ENCODE data around the gene NTHL1. TPM values are rescaled to one million over a fixed set of nuclear protein-coding genes. Genes with fewer than 3 reads are reported as not detected.

NTHL1 gene
- total and polyA plus RNA-seq, 2 of the 13 experiments (the other 11 are each of a cell fraction or from before 2014, with no cell fraction given), result 47.5 to 64.9 TPM

DNA sequence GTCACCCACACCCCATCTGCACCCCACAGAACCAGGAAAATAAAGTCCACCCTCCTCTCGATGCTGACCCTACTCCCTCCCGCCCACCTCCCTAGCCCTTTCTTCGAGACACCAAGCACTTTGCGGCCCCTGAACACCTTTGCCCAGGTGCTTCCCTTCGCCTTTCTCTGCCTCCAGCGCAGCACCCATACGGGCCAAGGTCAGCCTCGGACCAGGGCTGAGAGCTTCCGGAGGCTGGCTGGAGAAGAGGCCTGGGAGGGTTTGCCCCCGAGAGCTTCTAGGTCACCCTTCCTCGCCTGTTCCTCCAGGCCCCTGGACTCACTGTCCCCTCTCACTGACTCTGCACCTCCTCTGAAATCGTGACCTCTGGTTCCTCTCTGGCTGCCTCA is 23.6 kb downstream of the NTHL1 start:
- CTCF ChIA-PET (ENCODE audit: low intra/inter-chr PET ratio, low total read pairs), result interaction anchor here (1.8 to 1.9 kb wide), 2 partner anchors 23 to 32 kb away, joined by 7 to 15 read pairs; partner anchors contain the start of genes NTHL1 and TSC2
- no peak for FAIRE-seq
- TF ChIP-seq, protein P1, sequence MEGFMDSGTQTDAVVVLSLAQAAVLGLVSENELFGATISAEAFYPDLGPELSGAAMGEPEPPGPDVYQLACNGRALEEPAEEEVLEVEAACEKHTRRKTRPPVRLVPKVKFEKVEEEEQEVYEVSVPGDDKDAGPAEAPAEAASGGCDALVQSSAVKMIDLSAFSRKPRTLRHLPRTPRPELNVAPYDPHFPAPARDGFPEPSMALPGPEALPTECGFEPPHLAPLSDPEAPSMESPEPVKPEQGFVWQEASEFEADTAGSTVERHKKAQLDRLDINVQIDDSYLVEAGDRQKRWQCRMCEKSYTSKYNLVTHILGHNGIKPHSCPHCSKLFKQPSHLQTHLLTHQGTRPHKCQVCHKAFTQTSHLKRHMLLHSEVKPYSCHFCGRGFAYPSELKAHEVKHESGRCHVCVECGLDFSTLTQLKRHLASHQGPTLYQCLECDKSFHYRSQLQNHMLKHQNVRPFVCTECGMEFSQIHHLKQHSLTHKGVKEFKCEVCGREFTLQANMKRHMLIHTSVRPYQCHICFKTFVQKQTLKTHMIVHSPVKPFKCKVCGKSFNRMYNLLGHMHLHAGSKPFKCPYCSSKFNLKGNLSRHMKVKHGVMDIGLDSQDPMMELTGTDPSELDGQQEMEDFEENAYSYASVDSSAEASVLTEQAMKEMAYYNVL (CRISPR knock-in tag; IDR thresholded peaks at IDR 0.05; ENCODE audit: borderline replicate concordance), result 0 out of 2 replicates have a peak, but pooled peaks have one; percentile 8
- TF ChIP-seq, protein P2, sequence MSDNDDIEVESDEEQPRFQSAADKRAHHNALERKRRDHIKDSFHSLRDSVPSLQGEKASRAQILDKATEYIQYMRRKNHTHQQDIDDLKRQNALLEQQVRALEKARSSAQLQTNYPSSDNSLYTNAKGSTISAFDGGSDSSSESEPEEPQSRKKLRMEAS (IDR thresholded peaks at IDR 0.05), result peak; percentile 5; the same call in 1 of the 2 replicates
- peak; percentile 42; the same call in 1 of the 2 replicates for TF ChIP-seq UBTF (CRISPR knock-in tag; IDR thresholded peaks at IDR 0.05)
- TF ChIP-seq, protein P3, sequence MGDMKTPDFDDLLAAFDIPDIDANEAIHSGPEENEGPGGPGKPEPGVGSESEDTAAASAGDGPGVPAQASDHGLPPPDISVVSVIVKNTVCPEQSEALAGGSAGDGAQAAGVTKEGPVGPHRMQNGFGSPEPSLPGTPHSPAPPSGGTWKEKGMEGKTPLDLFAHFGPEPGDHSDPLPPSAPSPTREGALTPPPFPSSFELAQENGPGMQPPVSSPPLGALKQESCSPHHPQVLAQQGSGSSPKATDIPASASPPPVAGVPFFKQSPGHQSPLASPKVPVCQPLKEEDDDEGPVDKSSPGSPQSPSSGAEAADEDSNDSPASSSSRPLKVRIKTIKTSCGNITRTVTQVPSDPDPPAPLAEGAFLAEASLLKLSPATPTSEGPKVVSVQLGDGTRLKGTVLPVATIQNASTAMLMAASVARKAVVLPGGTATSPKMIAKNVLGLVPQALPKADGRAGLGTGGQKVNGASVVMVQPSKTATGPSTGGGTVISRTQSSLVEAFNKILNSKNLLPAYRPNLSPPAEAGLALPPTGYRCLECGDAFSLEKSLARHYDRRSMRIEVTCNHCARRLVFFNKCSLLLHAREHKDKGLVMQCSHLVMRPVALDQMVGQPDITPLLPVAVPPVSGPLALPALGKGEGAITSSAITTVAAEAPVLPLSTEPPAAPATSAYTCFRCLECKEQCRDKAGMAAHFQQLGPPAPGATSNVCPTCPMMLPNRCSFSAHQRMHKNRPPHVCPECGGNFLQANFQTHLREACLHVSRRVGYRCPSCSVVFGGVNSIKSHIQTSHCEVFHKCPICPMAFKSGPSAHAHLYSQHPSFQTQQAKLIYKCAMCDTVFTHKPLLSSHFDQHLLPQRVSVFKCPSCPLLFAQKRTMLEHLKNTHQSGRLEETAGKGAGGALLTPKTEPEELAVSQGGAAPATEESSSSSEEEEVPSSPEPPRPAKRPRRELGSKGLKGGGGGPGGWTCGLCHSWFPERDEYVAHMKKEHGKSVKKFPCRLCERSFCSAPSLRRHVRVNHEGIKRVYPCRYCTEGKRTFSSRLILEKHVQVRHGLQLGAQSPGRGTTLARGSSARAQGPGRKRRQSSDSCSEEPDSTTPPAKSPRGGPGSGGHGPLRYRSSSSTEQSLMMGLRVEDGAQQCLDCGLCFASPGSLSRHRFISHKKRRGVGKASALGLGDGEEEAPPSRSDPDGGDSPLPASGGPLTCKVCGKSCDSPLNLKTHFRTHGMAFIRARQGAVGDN (CRISPR knock-in tag; IDR thresholded peaks at IDR 0.05), result peak; percentile 11; the same call in 1 of the 2 replicates
- no peak for TF ChIP-seq HMGXB3 (CRISPR knock-in tag; IDR thresholded peaks at IDR 0.05; ENCODE audit: borderline replicate concordance)
- TF ChIP-seq SRSF1 (optimal IDR thresholded peaks at IDR 0.05; ENCODE audit: low read depth, low read length), result peak; percentile 33
- 0 out of 2 replicates have a peak, but pooled peaks have one; percentile 3 for TF ChIP-seq ZFP37 (CRISPR knock-in tag; IDR thresholded peaks at IDR 0.05; ENCODE audit: borderline replicate concordance)
- peak; percentile 64 for TF ChIP-seq ETV5 (CRISPR knock-in tag; IDR thresholded peaks at IDR 0.05; ENCODE audit: borderline replicate concordance)
- peak; percentile 33; the same call in 1 of the 2 replicates for TF ChIP-seq SAP130 (CRISPR knock-in tag; IDR thresholded peaks at IDR 0.05; ENCODE audit: low read depth)

More for the DNA sequence above, 23.6 kb downstream of the NTHL1 start:
- WGBS (ENCODE audit: low lambda C conversion rate), result 16% methylated on average over 12 of the region's 12 CpGs
- H3K9me3 ChIP-seq (ENCODE audit: low read length), result no peaks in the 10 kb centered on the region
- H3K27ac ChIP-seq (ENCODE audit: extremely low read length, insufficient read depth, low read length), result no peak overlapping the region
- DNase-seq (ENCODE audit: low spot score) (no peak), ATAC-seq (no peak)
- H4K20me1 ChIP-seq (ENCODE audit: insufficient read depth, low read length), result 0 out of 2 replicates have a peak, but pooled peaks cover 7% of the 10 kb centered on the region
- POLR2A ChIA-PET, result interaction anchor here (1.0 to 6.2 kb wide), 8 partner anchors 9 to 131 kb away, joined by 3 to 62 read pairs (median 6); partner anchors contain the start of genes NTHL1, RPS2, TRAF7 and TSC2
- no peaks in the 10 kb centered on the region for H3K36me3 ChIP-seq (replicated peaks in 1 of 2; ENCODE audit: control insufficient read depth in 1 of 2, insufficient read depth in 2 of 2, low read length in 2 of 2)
- peaks cover 76% of the 10 kb centered on the region for H3K4me1 ChIP-seq (ENCODE audit: insufficient read depth, low read length)
- H3K27me3 ChIP-seq (ENCODE audit: control insufficient read depth in 1 of 2, insufficient read depth in 2 of 2, low read length in 2 of 2), result peaks cover 3 to 27% of the 10 kb centered on the region in 2 experiments; a peak in 4 of 5 replicates
- no TSS peak for BruUV-seq (replicated peaks)
- peak overlapping the region; percentile 42 to 68 (median 49) for H3K4me3 ChIP-seq (replicated peaks in 1 of 3; ENCODE audit: insufficient read depth in 1 of 3, low read depth in 2 of 3, low read length in 3 of 3)
- peak overlapping the region; percentile 58; the same call in 1 of the 2 replicates for H3K9ac ChIP-seq (ENCODE audit: insufficient read depth, low read depth, low read length)
- H2AFZ ChIP-seq (ENCODE audit: low read length), result peak overlapping the region; percentile 54
- in situ Hi-C loops (cut with HindIII; ENCODE audit: extremely low pct_ligation_motif_present, low pct_unique_long_range_greater_than_20kb), result loop anchor here (5.0 kb wide), 3 partner anchors 33 to 123 kb away; partner anchors contain the start of gene RAB26
- H3K4me2 ChIP-seq (ENCODE audit: low read depth, low read length), result peak overlapping the region; percentile 75
- intact Hi-C loops (cut with micrococcal nuclease; ENCODE audit: unreplicated experiment), result no loop called here
- H3K79me2 ChIP-seq (ENCODE audit: insufficient read depth, low read length), result peaks cover 3% of the 10 kb centered on the region
